ENCODE measurements around the gene NAV2. TPM values are rescaled to one million over a fixed set of nuclear protein-coding genes. Genes with fewer than 3 reads are reported as not detected.

The NAV2 gene
- total RNA-seq, 1 donor from 2014 or later = 9.6 TPM

DNA sequence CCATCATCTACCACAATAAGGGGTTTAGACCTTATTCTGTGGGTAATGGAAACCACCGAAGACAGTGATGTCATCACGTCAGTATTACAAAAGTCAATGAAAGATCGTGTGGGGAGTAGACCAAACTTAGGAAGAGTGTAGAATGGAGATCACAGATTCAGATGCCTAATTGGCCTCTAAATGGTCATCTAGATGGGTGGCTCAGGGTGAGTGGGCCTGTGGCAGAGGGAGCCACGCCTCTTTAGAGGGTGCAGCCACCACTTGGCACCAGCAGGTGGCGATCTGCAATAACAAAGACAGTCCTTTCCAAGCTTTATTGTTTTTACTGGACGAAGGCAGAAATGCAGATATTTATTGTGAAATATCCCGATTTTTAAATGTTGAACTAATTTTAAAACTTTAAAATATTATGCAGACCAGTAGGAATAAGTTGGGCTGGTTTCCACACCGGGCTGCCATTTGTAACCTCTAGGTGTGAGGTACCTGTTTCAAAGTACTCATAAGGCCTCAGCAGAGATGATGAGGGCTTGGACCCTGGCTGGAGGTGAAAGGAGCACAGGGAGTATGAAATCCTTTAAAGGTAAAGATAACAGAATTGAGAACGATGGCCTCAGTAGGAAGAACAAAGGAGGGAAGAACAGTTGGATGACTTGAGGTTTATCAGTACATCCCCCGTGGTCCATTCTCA is 225.7 kb downstream of the NAV2 start:
- Mint-ChIP-seq H3K9me3 (no peaks in the 10 kb centered on the region), H3K36me3 (peaks cover 3% of the 10 kb centered on the region), H3K27ac (no peak overlapping the region), H3K4me3 (no peak overlapping the region), H3K27me3 (ENCODE audit: insufficient read depth, low read depth) (no peaks in the 10 kb centered on the region), H3K4me1 (peaks cover 13% of the 10 kb centered on the region)
- TF ChIP-seq EZH2 (IDR thresholded peaks at IDR 0.05) (no peak), EZH2phosphoT487 (IDR thresholded peaks at IDR 0.05) (no peak)
- TF ChIP-seq, protein P1, sequence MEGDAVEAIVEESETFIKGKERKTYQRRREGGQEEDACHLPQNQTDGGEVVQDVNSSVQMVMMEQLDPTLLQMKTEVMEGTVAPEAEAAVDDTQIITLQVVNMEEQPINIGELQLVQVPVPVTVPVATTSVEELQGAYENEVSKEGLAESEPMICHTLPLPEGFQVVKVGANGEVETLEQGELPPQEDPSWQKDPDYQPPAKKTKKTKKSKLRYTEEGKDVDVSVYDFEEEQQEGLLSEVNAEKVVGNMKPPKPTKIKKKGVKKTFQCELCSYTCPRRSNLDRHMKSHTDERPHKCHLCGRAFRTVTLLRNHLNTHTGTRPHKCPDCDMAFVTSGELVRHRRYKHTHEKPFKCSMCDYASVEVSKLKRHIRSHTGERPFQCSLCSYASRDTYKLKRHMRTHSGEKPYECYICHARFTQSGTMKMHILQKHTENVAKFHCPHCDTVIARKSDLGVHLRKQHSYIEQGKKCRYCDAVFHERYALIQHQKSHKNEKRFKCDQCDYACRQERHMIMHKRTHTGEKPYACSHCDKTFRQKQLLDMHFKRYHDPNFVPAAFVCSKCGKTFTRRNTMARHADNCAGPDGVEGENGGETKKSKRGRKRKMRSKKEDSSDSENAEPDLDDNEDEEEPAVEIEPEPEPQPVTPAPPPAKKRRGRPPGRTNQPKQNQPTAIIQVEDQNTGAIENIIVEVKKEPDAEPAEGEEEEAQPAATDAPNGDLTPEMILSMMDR (IDR thresholded peaks at IDR 0.05) = peak; percentile 94
- Histone ChIP-seq H3K4me2 (no peak overlapping the region), H3K36me3 (no peaks in the 10 kb centered on the region), H3K9ac (no peak overlapping the region), H3K4me1 (peaks cover 9% of the 10 kb centered on the region), H3K79me2 (ENCODE audit: low read depth) (no peaks in the 10 kb centered on the region), H3K27ac (no peak overlapping the region), H3K27me3 (no peaks in the 10 kb centered on the region), H3F3A (ENCODE audit: low read depth) (peaks cover 8% of the 10 kb centered on the region), H3K9me3 (ENCODE audit: low read depth) (no peaks in the 10 kb centered on the region), H2AFZ (replicated peaks) (no peak overlapping the region), H3K4me3 (no peak overlapping the region), H4K20me1 (ENCODE audit: low read depth) (no peaks in the 10 kb centered on the region)
- DNase-seq (ENCODE audit: low spot score) = peak; percentile 74

DNA sequence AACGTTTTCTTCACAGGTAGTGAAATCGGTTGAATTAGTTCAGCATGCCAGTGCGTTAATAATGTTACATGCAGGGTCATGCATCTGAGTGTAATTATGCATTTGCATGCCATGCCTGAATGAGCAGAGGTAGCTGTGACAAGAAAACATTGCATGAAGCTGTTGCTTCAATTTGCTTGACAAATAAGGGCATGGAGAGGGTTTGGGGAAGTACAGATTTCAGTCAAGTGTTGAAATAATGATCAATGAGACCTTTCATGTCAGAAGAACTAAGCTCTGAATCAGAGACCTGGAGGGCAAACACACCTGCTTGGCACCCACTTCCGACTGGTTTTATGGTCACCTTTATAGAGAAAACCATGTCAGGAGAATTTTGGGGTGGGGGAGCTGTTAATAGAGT is 226.2 kb downstream of the NAV2 start:
- no peak overlapping the region for H3K9ac ChIP-seq
- Mint-ChIP-seq H3K27ac (no peak overlapping the region), H3K27me3 (ENCODE audit: insufficient read depth, low read depth) (no peaks in the 10 kb centered on the region), H3K4me1 (peaks cover 13% of the 10 kb centered on the region), H3K4me3 (no peak overlapping the region), H3K9me3 (no peaks in the 10 kb centered on the region), H3K36me3 (peaks cover 2% of the 10 kb centered on the region)
- H3K4me2 ChIP-seq = no peak overlapping the region
- H4K20me1 ChIP-seq (ENCODE audit: low read depth) = no peaks in the 10 kb centered on the region
- no peak for TF ChIP-seq EZH2 (IDR thresholded peaks at IDR 0.05)
- TF ChIP-seq, protein P1 (IDR thresholded peaks at IDR 0.05) = no peak
- no peak for TF ChIP-seq EZH2phosphoT487 (IDR thresholded peaks at IDR 0.05)
- no peak overlapping the region for H3K27ac ChIP-seq
- DNase-seq (ENCODE audit: low spot score) = no peak
- peaks cover 9% of the 10 kb centered on the region for H3K4me1 ChIP-seq
- no peaks in the 10 kb centered on the region for H3K79me2 ChIP-seq (ENCODE audit: low read depth)
- H2AFZ ChIP-seq (replicated peaks) = no peak overlapping the region
- peaks cover 8% of the 10 kb centered on the region for H3F3A ChIP-seq (ENCODE audit: low read depth)
- no peak overlapping the region for H3K4me3 ChIP-seq
- no peaks in the 10 kb centered on the region for H3K9me3 ChIP-seq (ENCODE audit: low read depth)
- H3K36me3 ChIP-seq = no peaks in the 10 kb centered on the region
- H3K27me3 ChIP-seq = no peaks in the 10 kb centered on the region

DNA sequence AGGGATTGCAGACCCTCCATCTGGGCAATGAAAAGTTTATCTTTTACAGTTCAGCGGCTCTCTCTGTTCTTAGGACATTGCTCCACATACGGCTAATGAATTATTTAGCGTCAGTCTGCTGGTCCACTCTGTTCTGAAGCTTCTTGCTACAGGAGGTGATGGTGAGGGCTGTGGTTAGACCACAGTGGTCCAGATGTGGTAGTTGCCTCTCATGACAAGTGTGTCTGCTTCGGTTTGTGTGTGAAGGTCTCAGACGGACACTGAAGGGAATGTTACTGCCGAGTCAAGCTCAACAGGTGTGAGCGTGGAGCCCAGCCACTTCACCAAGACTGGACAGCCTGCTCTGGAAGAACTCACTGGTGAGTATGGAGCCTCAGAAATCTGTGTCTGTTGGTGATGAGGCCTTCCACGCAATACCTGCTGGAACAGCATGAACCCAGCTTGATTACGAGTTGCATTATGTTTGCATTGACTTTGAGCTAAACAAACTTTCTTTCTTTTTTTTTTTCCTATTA is 226.8 kb downstream of the NAV2 start:
- Mint-ChIP-seq H3K27ac (no peak overlapping the region), H3K27me3 (ENCODE audit: insufficient read depth, low read depth) (no peaks in the 10 kb centered on the region)

More for the DNA sequence above, 226.8 kb downstream of the NAV2 start:
- no peak overlapping the region for H3K4me3 ChIP-seq
- H3K36me3 Mint-ChIP-seq = no peaks in the 10 kb centered on the region
- no peak overlapping the region for H3K27ac ChIP-seq
- no peak overlapping the region for H2AFZ ChIP-seq (replicated peaks)
- H3K4me3 Mint-ChIP-seq = no peak overlapping the region
- H3K9me3 Mint-ChIP-seq = no peaks in the 10 kb centered on the region
- H3K4me2 ChIP-seq = no peak overlapping the region
- H3K4me1 ChIP-seq = peaks cover 9% of the 10 kb centered on the region
- H3F3A ChIP-seq (ENCODE audit: low read depth) = peaks cover 8% of the 10 kb centered on the region
- no peaks in the 10 kb centered on the region for H4K20me1 ChIP-seq (ENCODE audit: low read depth)
- TF ChIP-seq, protein P1 (IDR thresholded peaks at IDR 0.05) = no peak
- TF ChIP-seq EZH2 (IDR thresholded peaks at IDR 0.05) (no peak), EZH2phosphoT487 (IDR thresholded peaks at IDR 0.05) (no peak)
- H3K27me3 ChIP-seq = no peaks in the 10 kb centered on the region
- DNase-seq (ENCODE audit: low spot score) = no peak
- H3K9ac ChIP-seq = no peak overlapping the region
- no peaks in the 10 kb centered on the region for H3K36me3 ChIP-seq
- no peaks in the 10 kb centered on the region for H3K9me3 ChIP-seq (ENCODE audit: low read depth)
- no peaks in the 10 kb centered on the region for H3K79me2 ChIP-seq (ENCODE audit: low read depth)
- peaks cover 11% of the 10 kb centered on the region for H3K4me1 Mint-ChIP-seq

All from neural progenitor cell (in vitro differentiated cells).